Measurements from ENCODE around the gene CACNA1C. TPM values are rescaled to one million over a fixed set of nuclear protein-coding genes. Genes with fewer than 3 reads are reported as not detected.

The CACNA1C gene
- total RNA-seq, 4 donors from 2014 or later: 9.7 to 42.1 (median 18.1) TPM

DNA sequence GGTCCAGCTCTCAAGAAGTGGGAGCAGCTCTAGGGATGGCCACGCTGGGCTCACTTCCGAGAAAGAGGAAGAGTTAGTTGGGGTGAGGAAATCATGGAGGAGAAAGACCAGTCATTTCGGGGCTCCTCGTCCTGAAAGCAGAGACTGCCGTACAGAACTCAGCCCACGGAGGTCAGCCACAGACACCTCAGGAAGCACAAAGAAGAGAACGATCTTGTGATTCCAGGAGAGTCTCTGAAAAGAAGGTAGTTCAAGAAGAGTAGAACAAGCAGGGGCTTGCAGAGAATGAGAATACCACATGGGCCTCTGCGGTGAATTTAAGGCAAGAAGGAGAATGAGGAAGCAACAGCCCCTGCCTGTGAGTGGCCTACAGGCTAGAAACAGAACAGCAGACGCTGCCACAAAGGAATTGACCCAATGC lies 311.9 kb downstream of the CACNA1C start:
- Histone ChIP-seq H3K4me1 (no peaks in the 10 kb centered on the region), H3K27me3 (no peaks in the 10 kb centered on the region), H3K9me3 (no peaks in the 10 kb centered on the region), H3K27ac (no peak overlapping the region), H3K36me3 (no peaks in the 10 kb centered on the region), H3K4me3 (no peak overlapping the region)
- TF ChIP-seq, protein P1, sequence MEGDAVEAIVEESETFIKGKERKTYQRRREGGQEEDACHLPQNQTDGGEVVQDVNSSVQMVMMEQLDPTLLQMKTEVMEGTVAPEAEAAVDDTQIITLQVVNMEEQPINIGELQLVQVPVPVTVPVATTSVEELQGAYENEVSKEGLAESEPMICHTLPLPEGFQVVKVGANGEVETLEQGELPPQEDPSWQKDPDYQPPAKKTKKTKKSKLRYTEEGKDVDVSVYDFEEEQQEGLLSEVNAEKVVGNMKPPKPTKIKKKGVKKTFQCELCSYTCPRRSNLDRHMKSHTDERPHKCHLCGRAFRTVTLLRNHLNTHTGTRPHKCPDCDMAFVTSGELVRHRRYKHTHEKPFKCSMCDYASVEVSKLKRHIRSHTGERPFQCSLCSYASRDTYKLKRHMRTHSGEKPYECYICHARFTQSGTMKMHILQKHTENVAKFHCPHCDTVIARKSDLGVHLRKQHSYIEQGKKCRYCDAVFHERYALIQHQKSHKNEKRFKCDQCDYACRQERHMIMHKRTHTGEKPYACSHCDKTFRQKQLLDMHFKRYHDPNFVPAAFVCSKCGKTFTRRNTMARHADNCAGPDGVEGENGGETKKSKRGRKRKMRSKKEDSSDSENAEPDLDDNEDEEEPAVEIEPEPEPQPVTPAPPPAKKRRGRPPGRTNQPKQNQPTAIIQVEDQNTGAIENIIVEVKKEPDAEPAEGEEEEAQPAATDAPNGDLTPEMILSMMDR (IDR thresholded peaks at IDR 0.05): no peak
- TF ChIP-seq POLR2A (IDR thresholded peaks at IDR 0.05): no peak
- no peak for DNase-seq

DNA sequence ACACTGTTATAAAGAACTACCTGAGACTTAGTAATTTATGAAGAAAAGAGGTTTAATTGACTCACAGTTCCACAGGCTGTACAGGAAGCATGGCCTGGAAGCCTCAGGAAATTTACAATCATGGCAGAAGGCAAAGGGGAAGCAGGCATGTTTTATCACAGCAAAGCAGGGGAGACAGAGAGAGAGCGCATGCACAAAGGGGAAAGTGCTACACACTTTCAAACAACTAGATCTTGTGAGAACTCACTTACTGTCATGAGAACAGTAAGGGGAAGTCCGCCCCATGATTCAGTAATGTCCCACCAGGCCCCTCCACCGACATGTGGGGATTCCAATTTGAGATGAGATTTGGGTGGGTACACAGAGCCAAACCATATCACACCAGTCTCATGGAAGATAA lies 313.9 kb downstream of the CACNA1C start:
- Histone ChIP-seq H3K4me3 (no peak overlapping the region), H3K9me3 (no peaks in the 10 kb centered on the region), H3K27ac (no peak overlapping the region), H3K36me3 (no peaks in the 10 kb centered on the region), H3K27me3 (no peaks in the 10 kb centered on the region), H3K4me1 (no peaks in the 10 kb centered on the region)
- TF ChIP-seq, protein P1 (IDR thresholded peaks at IDR 0.05): no peak
- no peak for TF ChIP-seq POLR2A (IDR thresholded peaks at IDR 0.05)
- DNase-seq: no peak

DNA sequence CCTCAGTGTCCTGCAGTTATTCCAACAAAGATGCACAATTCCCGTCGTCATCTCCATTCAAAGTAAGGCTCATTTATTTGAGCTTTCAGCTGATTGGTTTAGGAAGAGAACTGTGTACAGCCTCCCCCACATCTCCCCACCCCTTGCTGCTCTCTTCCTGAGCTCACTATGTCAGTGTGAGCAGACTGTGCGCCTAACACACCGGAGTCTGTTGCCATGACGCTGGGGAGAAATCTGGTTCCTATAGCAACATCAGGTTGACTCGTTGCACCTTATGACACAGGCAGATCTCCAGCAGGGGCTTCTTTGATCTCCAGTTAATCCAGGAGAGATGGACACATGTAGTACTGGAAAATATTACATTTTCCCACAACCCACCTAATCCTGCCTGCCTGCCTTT lies 319.4 kb downstream of the CACNA1C start:
- no peak for DNase-seq
- Histone ChIP-seq H3K4me1 (no peaks in the 10 kb centered on the region), H3K4me3 (no peak overlapping the region), H3K27me3 (no peaks in the 10 kb centered on the region), H3K36me3 (no peaks in the 10 kb centered on the region), H3K27ac (no peak overlapping the region), H3K9me3 (no peaks in the 10 kb centered on the region)
- TF ChIP-seq, protein P1 (IDR thresholded peaks at IDR 0.05): no peak
- no peak for TF ChIP-seq POLR2A (IDR thresholded peaks at IDR 0.05)

DNA sequence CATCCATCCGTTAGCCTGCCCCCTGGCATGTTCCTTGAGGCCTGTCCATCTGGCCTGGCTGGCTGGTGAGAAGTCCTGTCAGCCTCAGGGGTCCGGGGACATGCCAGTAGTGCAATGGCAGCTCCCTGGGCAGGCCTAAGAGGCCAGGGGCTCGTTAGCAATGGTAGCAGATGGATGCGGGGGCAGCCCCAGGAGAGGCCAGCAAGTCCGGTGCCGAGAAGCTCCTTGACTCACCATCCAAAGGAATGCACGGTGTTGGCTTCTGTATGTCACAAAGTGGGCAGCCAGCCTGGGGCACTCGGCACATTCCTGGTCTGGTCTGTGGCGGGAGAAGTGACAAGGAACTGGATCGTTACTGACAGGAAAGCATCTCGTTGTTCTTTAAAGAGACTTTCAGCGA lies 319.9 kb downstream of the CACNA1C start:
- H3K27me3 ChIP-seq: no peaks in the 10 kb centered on the region
- H3K4me1 ChIP-seq: no peaks in the 10 kb centered on the region
- TF ChIP-seq, protein P1 (IDR thresholded peaks at IDR 0.05): no peak
- TF ChIP-seq POLR2A (IDR thresholded peaks at IDR 0.05): no peak
- no peak overlapping the region for H3K27ac ChIP-seq
- H3K4me3 ChIP-seq: no peak overlapping the region
- no peaks in the 10 kb centered on the region for H3K9me3 ChIP-seq
- no peaks in the 10 kb centered on the region for H3K36me3 ChIP-seq
- no peak for DNase-seq

DNA sequence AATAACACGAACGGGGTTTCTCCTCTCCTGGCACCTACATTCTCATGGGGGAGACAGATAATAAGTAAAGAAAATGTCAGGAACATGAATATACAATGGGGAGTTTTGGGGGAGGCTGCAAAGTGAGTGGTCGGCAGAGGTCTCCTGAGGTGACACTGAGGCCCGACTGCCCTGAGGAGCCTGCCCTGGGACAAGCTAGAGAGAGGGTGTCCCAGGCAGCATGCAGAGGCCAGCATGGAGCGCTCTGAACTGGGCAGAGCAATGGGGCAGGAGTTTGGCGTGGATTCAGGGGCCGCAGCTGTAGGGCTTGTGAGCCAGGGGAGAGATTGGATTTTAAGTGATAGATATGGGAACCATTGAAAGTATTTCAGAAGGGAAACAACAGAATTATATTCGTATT lies 320.5 kb downstream of the CACNA1C start:
- no peak overlapping the region for H3K27ac ChIP-seq
- no peak for DNase-seq
- no peaks in the 10 kb centered on the region for H3K36me3 ChIP-seq
- H3K27me3 ChIP-seq: no peaks in the 10 kb centered on the region
- H3K4me3 ChIP-seq: no peak overlapping the region
- H3K9me3 ChIP-seq: no peaks in the 10 kb centered on the region
- H3K4me1 ChIP-seq: no peaks in the 10 kb centered on the region
- TF ChIP-seq POLR2A (IDR thresholded peaks at IDR 0.05): no peak
- TF ChIP-seq, protein P1 (IDR thresholded peaks at IDR 0.05): no peak
